ENCODE data around the gene CYTH1.

DNA sequence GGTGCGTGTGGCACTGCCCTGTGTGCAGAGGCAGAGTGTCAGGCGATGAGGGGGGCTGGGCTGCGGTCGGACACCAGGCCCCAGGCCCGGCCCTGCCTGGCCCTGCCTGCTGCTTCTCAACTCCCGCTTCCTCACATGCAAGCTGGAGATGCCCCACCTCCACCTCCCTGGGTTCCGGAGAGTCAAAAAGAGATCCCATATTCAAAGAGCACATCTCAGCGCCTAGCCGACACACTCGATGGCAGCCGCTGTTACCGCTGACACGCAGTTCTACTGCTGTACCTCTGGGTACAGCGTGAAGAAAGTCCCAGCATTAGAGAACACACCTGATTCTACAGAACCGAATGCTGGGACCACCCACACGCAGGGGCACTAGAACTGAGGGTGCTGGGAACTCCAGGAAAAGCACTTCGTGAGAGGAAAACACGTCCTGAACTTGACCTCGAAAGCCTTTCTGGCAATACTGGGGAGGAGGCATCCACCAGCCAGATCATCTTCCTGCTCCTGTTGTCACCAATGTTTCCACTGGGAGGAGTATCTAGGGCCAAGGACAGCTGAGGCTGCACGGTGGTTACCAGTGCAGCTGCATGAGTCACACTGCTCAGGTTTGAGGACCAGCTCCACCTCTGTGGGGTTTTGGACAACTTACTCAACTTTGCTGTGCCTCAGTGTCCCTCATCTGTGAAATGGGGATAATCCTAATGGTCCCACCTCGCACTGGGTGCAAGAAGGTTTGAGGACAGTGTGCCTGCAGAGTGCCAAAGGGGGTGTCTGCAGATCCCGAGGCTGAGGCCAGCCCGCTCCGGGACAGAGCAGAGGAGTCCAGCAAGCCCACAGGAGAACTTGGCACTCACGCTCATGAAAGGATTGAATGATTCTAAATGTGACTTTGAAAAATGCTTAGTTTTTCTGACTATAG is 104.5 kb downstream of the CYTH1 start:
- TF ChIP-seq, protein P1, sequence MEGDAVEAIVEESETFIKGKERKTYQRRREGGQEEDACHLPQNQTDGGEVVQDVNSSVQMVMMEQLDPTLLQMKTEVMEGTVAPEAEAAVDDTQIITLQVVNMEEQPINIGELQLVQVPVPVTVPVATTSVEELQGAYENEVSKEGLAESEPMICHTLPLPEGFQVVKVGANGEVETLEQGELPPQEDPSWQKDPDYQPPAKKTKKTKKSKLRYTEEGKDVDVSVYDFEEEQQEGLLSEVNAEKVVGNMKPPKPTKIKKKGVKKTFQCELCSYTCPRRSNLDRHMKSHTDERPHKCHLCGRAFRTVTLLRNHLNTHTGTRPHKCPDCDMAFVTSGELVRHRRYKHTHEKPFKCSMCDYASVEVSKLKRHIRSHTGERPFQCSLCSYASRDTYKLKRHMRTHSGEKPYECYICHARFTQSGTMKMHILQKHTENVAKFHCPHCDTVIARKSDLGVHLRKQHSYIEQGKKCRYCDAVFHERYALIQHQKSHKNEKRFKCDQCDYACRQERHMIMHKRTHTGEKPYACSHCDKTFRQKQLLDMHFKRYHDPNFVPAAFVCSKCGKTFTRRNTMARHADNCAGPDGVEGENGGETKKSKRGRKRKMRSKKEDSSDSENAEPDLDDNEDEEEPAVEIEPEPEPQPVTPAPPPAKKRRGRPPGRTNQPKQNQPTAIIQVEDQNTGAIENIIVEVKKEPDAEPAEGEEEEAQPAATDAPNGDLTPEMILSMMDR (IDR thresholded peaks at IDR 0.05): no peak
- no peak for TF ChIP-seq POLR2A (IDR thresholded peaks at IDR 0.05)
